PC-9 (cell line): Measurements from ENCODE around the gene RPS21. TPM values are rescaled to one million over a fixed set of nuclear protein-coding genes. Genes with fewer than 3 reads are reported as not detected.

ENCODE experiments used
- BruUV-seq: library from RNA; stranded (reverse); fragments of 400-500 nt; replicated peaks from 2 replicates; lab custom pipeline; 2021; lab: Mats Ljungman, UMichigan
- CTCF ChIA-PET: fragments of 300-600 bp; sonication (Branson Sonifier 250); formaldehyde crosslinking; loops from one replicate; lab custom pipeline; 2022; ENCODE audit warnings: antibody characterized with exemption; lab: Charles Lee
- POLR2A ChIA-PET: fragments of 300-600 bp; sonication (Branson Sonifier 250); formaldehyde crosslinking; loops from one replicate; lab custom pipeline; 2022; ENCODE audit warnings: antibody characterized with exemption; ENCODE audit not compliant: unreplicated experiment; lab: Charles Lee
- DNase-seq, 2 experiments: peaks; one replicate each; pipeline versions ENCODE4 v3.0.0 to v3.0.0-alpha.2; 2015 to 2022; ENCODE audit warnings: mixed read lengths in 1 of 2
- H2AFZ ChIP-seq: fragments of 200-600 bp; sonication (generic); 2 replicates; pipeline ENCODE4 v1.8.1; 2017; ENCODE audit warnings: antibody characterized with exemption
- H3F3A ChIP-seq: fragments of 200-600 bp; sonication (generic); 2 replicates; pipeline ENCODE4 v1.8.1; 2017; ENCODE audit warnings: antibody characterized with exemption, mild to moderate bottlenecking, low read depth; ENCODE audit not compliant: insufficient read depth
- H3K27ac ChIP-seq: fragments of 200-600 bp; sonication (generic); 2 replicates; pipeline ENCODE4 v1.6.1; 2016; ENCODE audit warnings: mixed run types
- H3K27me3 ChIP-seq: fragments of 200-600 bp; sonication (generic); 2 replicates; pipeline ENCODE4 v1.6.1; 2016; ENCODE audit warnings: low read depth, mixed run types; ENCODE audit not compliant: insufficient read depth
- H3K36me3 ChIP-seq: fragments of 200-600 bp; sonication (generic); 2 replicates; pipeline ENCODE4 v1.6.1; 2016; ENCODE audit warnings: low read depth, mixed run types
- H3K4me1 ChIP-seq: fragments of 200-600 bp; sonication (generic); replicated peaks from 2 replicates; pipeline ENCODE4 v1.6.1; 2016; ENCODE audit warnings: mixed run types; ENCODE audit not compliant: insufficient read depth
- H3K4me2 ChIP-seq: fragments of 200-600 bp; sonication (generic); 2 replicates; pipeline ENCODE4 v1.6.1; 2017; ENCODE audit warnings: mixed run types
- H3K4me3 ChIP-seq: fragments of 200-600 bp; sonication (generic); 2 replicates; pipeline ENCODE4 v1.6.1; 2016; ENCODE audit warnings: mixed run types
- H3K79me2 ChIP-seq: fragments of 200-600 bp; sonication (generic); 2 replicates; pipeline ENCODE4 v1.6.1; 2017; ENCODE audit warnings: low read depth, mixed run types
- H3K9me2 ChIP-seq: fragments of 200-600 bp; sonication (generic); 2 replicates; pipeline ENCODE4 v1.8.1; 2017; ENCODE audit warnings: mild to moderate bottlenecking; ENCODE audit not compliant: insufficient read depth
- H3K9me3 ChIP-seq: fragments of 200-600 bp; sonication (generic); 2 replicates; pipeline ENCODE4 v1.8.1; 2016; ENCODE audit warnings: low read depth; ENCODE audit not compliant: insufficient read depth
- H4K20me1 ChIP-seq: fragments of 200-600 bp; sonication (generic); 2 replicates; pipeline ENCODE4 v1.8.1; 2017; ENCODE audit not compliant: insufficient read depth
- CTCF ChIP-seq: fragments of 200-600 bp; sonication (generic); conservative IDR thresholded peaks from 2 replicates; pipeline ENCODE4 v1.6.1; 2017; ENCODE audit warnings: mixed run types, antibody characterized with exemption, mild to moderate bottlenecking, moderate library complexity
- EZH2 ChIP-seq: fragments of 200-600 bp; sonication (generic); IDR thresholded peaks from 2 replicates; pipeline ENCODE4 v1.8.0; 2017; ENCODE audit warnings: antibody characterized with exemption, low read depth
- intact Hi-C: fragments of 100-400 bp; cut with micrococcal nuclease; formaldehyde crosslinking; loops from one replicate; pipeline ENCODE4 v1.10.0; 2022; ENCODE audit not compliant: unreplicated experiment
- total RNA-seq: library from RNA; stranded (reverse); gene quantifications from 2 replicates; pipeline ENCODE4 v1.2.3, GENCODE V29; 2021

The RPS21 gene
- total RNA-seq, 1 experiment from 2014 or later, result 2,275 TPM

- Histone ChIP-seq H3K9me2 (no peaks in the 10 kb centered on the region), H3K36me3 (peaks cover 9% of the 10 kb centered on the region; the same call in 1 of the 2 replicates), H3K4me1 (peaks cover 25% of the 10 kb centered on the region), H3K9me3 (no peaks in the 10 kb centered on the region), H4K20me1 (peaks cover 21% of the 10 kb centered on the region), H3K79me2 (peaks cover 38% of the 10 kb centered on the region), H3K27ac (peak overlapping the region; percentile 42), H3K4me3 (no peak overlapping the region), H3F3A (peaks cover 42% of the 10 kb centered on the region; the same call in 1 of the 2 replicates), H3K4me2 (no peak overlapping the region), H2AFZ (no peak overlapping the region), H3K27me3 (no peaks in the 10 kb centered on the region)
- ChIA-PET CTCF (interaction anchor here (0.9 to 1.6 kb wide), 3 partner anchors 23 to 143 kb away, joined by 4 to 17 read pairs (median 8); partner anchors contain the start of gene OSBPL2), POLR2A (interaction anchor here (0.6 kb wide), 1 partner anchor 32 kb away, joined by 4 read pairs; no protein-coding TSS in a partner anchor)
- intact Hi-C loops, result loop anchor here (1.0 to 2.0 kb wide), 3 partner anchors 23 to 80 kb away; partner anchors contain the start of gene ADRM1
- TF ChIP-seq CTCF (no peak), EZH2 (no peak)
- BruUV-seq, result no TSS peak
- no peak for DNase-seq
Observed at GRCh38 chr20:62381842-62382241, 5.1 kb upstream of the RPS21 start.

GRCh38 chr20:62382306-62383198 is 4.4 kb upstream of the RPS21 start:
- Histone ChIP-seq H4K20me1 (peaks cover 22% of the 10 kb centered on the region), H3K9me3 (no peaks in the 10 kb centered on the region), H3K79me2 (peaks cover 45% of the 10 kb centered on the region), H3K4me1 (peaks cover 25% of the 10 kb centered on the region), H2AFZ (no peak overlapping the region), H3K4me2 (no peak overlapping the region), H3K36me3 (peaks cover 9% of the 10 kb centered on the region; the same call in 1 of the 2 replicates), H3K27me3 (no peaks in the 10 kb centered on the region), H3K27ac (no peak overlapping the region), H3F3A (peaks cover 42% of the 10 kb centered on the region; the same call in 1 of the 2 replicates), H3K9me2 (no peaks in the 10 kb centered on the region), H3K4me3 (no peak overlapping the region)
- DNase-seq, result peak; percentile 71 to 93
- intact Hi-C loops, result loop anchor here (1.0 to 2.0 kb wide), 2 partner anchors 24 to 80 kb away; partner anchors contain the start of gene ADRM1
- CTCF ChIA-PET, result interaction anchor here (0.5 to 1.6 kb wide), 10 partner anchors 12 to 229 kb away, joined by 3 to 17 read pairs (median 6); partner anchors contain the start of gene OSBPL2
- BruUV-seq, result no TSS peak
- TF ChIP-seq CTCF (peak; percentile 96), EZH2 (no peak)
- POLR2A ChIA-PET, result interaction anchor here (0.6 to 1.1 kb wide), 7 partner anchors 13 to 629 kb away, joined by 4 to 13 read pairs (median 6); no protein-coding TSS in a partner anchor

- no peak for TF ChIP-seq CTCF
- TF ChIP-seq EZH2, result no peak
- ChIA-PET POLR2A (interaction anchor here (0.5 to 0.7 kb wide), 3 partner anchors 29 to 178 kb away, joined by 3 to 21 read pairs (median 13); no protein-coding TSS in a partner anchor), CTCF (interaction anchor here (0.6 kb wide), 1 partner anchor 84 kb away, joined by 3 read pairs; no protein-coding TSS in a partner anchor)
- DNase-seq, result no peak
- no TSS peak for BruUV-seq
- H4K20me1 ChIP-seq, result peaks cover 52% of the 10 kb centered on the region
- peak overlapping the region; percentile 100 for H3K4me3 ChIP-seq
- no peaks in the 10 kb centered on the region for H3K27me3 ChIP-seq
- peaks cover 63% of the 10 kb centered on the region for H3K79me2 ChIP-seq
- no peaks in the 10 kb centered on the region for H3K9me3 ChIP-seq
- no peaks in the 10 kb centered on the region for H3K9me2 ChIP-seq
- peak overlapping the region; percentile 99 for H3K4me2 ChIP-seq
- H2AFZ ChIP-seq, result no peak overlapping the region
- peaks cover 26% of the 10 kb centered on the region for H3K36me3 ChIP-seq
- peaks cover 21% of the 10 kb centered on the region for H3K4me1 ChIP-seq
- H3K27ac ChIP-seq, result peak overlapping the region; percentile 17; the same call in 1 of the 2 replicates
- intact Hi-C loops, result no loop called here
- H3F3A ChIP-seq, result peaks cover 61% of the 10 kb centered on the region
Observed at GRCh38 chr20:62387219-62387913, 463 bp downstream of the RPS21 start.
